IPS-NIHi7 (cell line): ENCODE data around the gene AWAT2.
A peak's percentile ranks its signal among the peaks of the same experiment; 100 is the strongest.
"Not testable (repeated sequence)": the region's sequence is repeated elsewhere in the genome, so short reads cannot be mapped to it uniquely, and the experiment has no call there.

Source experiments
- DNase-seq: peaks from one replicate; pipeline ENCODE4 v3.0.0; 2012; ENCODE audit warnings: mixed read lengths; ENCODE audit errors: extremely low spot score

Gene AWAT2

DNA sequence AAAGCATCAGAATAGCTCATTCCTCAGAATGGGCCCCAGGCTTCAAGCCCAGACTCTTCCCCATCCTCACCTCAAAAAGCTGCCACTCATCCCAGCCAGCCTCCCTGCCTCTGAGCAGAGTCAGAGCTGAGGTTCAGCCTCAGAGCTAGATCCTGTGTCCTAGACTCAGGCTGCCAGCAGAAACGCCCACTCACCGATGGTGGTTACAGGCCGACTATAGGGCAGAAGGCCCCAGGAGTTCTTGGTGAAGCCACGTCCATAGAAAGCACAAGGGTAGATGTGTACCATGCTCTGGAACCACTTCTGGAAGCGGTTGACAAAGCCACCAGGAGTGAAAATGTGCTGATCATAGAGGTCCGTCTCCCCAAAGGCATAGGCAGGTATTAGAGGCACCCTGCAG is 7.7 kb downstream of the AWAT2 start:
- no peak for DNase-seq

DNA sequence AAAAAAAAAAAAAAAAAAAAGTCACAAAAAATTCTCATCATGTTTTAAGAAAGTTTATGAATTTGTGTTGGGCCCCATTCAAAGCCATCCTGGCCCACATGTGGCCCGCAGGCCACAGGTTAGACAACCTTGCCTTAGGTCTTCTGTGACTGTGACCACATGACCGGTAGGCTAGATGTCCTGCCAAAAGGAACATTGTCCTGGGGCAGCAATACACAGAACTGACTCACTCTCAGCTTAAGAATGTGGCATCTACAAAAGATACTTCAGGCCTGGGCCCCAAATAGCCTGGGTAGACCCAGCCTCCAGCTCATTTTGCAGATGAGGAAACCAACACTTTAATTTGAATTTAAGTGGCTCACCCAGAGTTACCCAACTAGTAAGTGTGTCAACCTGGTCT is 10.0 kb downstream of the AWAT2 start:
- DNase-seq: no peak

DNA sequence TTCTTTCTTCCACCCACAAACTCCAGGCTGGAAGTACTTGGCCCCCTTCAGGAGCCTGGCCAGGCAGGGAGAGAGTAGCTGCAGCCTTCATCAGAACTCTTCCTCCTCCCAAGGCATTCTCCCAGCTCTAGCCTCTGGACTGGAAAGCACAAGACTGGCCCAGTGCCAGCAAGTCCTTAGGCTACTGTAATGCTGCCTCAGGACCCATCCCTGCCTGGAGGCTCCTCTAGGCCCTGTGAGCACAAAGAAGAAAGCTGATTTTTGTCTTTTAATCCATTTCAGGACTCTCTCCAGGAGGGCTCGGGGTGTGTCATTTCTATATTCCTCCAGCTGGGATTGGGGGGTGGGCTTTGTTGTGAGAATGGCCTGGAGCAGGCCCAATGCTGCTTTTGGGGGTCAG is 10.8 kb downstream of the AWAT2 start:
- no peak for DNase-seq

DNA sequence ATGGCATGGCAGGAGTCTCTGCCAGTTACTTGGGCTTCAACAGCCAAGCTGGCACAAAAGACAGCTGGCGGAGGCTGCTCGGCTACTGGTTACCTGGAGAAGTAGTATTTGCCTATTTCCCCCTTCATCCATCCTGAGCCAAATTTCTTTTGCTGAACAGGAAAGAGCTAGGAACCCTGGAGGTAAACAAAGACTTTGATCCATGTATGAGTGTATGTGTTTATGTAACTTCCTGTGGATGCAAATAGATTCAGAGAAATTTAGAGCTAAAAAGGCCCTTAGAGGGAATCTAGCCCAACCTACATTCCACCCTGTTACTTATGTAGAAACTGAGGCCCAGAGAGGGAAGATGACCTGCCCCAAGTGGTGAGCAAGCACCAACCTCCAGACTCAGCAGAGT is 11.2 kb downstream of the AWAT2 start:
- no peak for DNase-seq

GRCh38 chrX:70034646-70035045 is 15.1 kb downstream of the AWAT2 start:
- DNase-seq: no peak

GRCh38 chrX:70033348-70034051 is 16.2 kb downstream of the AWAT2 start:
- peak; percentile 65 for DNase-seq

- no peak for DNase-seq
Measured at GRCh38 chrX:70032792-70033191, 16.9 kb downstream of the AWAT2 start.

- DNase-seq: peak; percentile 67
Measured at GRCh38 chrX:70030301-70030767, 19.4 kb downstream of the AWAT2 start.

- DNase-seq: no peak
Measured at GRCh38 chrX:70029863-70030262, 19.9 kb downstream of the AWAT2 start.

- no peak for DNase-seq
Measured at GRCh38 chrX:70026851-70027200, 22.9 kb downstream of the AWAT2 start.

DNA sequence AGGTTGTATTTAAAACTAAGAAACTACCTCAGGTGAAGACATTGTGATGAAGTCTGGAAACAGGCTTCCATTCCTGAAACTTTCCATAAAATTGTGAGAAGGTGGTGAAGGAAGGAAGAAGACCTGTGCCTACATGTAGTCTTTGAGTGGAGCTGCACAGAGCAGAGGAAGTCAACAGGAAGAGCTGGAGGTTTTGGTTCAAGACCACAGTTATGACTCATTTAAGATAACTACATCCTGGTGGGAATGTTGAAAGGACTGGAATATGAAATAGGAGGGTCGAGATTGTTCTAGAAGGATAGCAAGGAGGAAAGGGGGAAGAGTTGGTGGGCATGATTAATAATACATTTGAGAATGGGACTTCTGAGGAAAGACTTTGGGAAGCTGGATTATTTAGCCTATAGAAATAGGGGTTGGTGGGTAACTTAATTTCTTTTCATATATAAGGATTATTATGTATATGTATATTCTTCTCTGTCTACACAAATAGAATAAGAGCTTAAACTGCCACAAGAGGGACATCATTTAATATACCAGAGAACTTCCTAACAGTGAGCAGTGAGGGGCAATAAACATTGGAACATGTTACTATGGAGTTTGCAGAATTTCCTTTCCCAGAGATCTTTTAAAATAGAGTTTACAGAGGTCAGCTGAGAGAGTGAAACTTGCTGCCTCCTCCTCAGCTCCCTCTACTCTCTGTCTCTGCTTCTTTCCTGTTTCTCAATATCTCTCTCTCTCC is 23.5 kb downstream of the AWAT2 start:
- no peak for DNase-seq

- DNase-seq: no peak
Measured at GRCh38 chrX:70025464-70025863, 24.3 kb downstream of the AWAT2 start.

GRCh38 chrX:70022616-70023015 is 27.1 kb downstream of the AWAT2 start:
- no peak for DNase-seq

DNA sequence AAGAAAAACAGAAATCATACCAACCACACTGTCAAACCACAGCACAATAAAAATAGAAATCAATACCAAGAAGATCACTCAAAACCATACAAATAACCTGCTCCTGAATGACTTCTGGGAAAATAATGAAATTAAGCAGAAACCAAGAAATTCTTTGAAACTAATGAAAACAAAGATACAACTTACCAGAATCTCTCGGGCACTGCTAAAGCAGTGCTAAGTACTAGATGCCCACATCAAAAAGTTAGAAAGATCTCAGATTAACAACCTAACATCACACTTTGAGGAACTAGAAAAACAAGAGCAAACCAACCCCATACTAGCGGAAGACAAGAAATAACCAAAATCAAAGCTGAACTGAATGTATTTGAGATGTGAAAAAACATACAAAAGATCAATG is 33.2 kb downstream of the AWAT2 start:
- DNase-seq: no peak

GRCh38 chrX:70013466-70014381 is 36.0 kb downstream of the AWAT2 start:
- DNase-seq: no peak

DNA sequence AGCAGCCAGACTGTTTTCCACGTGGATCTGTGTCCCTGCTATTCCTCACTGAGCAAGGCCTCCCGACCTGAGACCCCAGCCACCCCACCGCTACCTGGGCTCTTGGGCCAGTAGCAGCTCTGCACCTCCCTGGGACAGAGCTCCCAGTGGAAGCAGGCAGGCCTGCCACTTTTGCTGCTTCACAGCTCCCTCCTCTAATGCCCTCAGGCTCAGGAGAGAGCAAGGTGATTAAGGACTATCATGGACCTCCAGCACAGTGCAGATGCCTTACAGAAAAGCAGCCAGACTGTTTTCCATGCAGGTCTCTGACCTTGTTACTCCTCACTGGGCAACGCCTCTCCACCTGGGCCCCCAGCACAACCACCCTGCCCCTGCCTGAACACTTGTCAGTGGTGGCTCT is 37.0 kb downstream of the AWAT2 start:
- no peak for DNase-seq

DNA sequence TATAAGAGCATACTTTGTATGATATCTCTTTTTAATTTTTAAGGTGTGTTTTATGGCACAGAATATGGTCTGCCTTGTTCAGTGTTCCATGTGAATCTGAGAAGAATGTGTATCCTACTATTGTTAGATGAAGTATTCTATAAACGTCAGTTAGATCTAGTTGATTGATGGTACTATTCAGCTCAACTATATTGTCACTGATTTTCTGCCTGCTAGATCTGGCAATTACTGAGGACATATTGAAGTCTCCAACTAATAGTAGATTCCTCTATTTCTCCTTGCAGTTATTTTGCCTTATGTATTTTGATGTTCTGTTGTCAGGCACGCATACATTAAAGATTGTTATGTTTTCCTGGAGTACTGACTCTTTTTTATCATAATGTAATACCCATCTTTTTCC is 39.8 kb downstream of the AWAT2 start:
- DNase-seq: no peak

GRCh38 chrX:70009049-70009448 is 40.7 kb downstream of the AWAT2 start:
- DNase-seq: no peak

DNA sequence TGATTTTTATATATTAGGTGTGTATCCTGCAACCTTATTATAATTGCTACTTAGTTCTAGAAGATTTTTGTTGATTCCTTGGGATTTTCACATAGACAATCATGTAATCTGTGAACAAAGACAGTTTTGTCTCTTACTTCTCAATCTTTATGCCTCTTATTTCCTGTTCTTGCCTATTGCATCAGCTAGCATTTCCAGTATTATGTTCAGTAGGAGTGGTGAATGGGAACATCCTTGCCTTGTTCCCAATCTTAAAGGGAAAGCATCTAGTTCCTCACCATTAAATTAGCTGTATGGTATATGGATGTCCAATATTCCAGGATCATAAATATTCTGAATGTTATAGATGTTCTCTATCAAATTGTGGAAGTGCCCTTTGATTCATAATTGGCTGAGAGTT is 41.8 kb downstream of the AWAT2 start:
- DNase-seq: no peak

- no peak for DNase-seq
Measured at GRCh38 chrX:70001708-70002341, 47.9 kb downstream of the AWAT2 start.

- DNase-seq: no peak
Measured at GRCh38 chrX:70001269-70001668, 48.5 kb downstream of the AWAT2 start.

- not testable (repeated sequence) for DNase-seq
Measured at GRCh38 chrX:69998299-69998698, 51.4 kb downstream of the AWAT2 start.
